SK-N-SH (cell line): ENCODE data around the gene C1QTNF2. TPM values are rescaled to one million over a fixed set of nuclear protein-coding genes. Genes with fewer than 3 reads are reported as not detected.

Experiments
- CTCF ChIA-PET: fragments of 300-600, 350-600 bp; formaldehyde crosslinking; extraction: SDS; loops from one replicate; lab custom pipeline; 2021; lab: Yijun Ruan, JAX
- POLR2A ChIA-PET: fragments of 350-600 bp; sonication (Branson Sonifier 250); formaldehyde crosslinking; extraction: SDS; loops from one replicate; lab custom pipeline; 2020; ENCODE audit warnings: antibody characterized with exemption, inconsistent platforms; lab: Yijun Ruan, JAX
- DNase-seq: peaks from one replicate; pipeline ENCODE4 v3.0.0; 2012
- H2AFZ ChIP-seq: fragments of 200-600 bp; sonication (generic); 2 replicates; pipeline ENCODE4 v1.8.1; 2016; ENCODE audit warnings: antibody characterized with exemption, mild to moderate bottlenecking, low read depth
- H3F3A ChIP-seq: fragments of 200-600 bp; sonication (generic); replicated peaks from 2 replicates; pipeline ENCODE3; 2016; ENCODE audit warnings: antibody characterized with exemption, mild to moderate bottlenecking; ENCODE audit not compliant: insufficient read depth
- H3K27ac ChIP-seq, 2 experiments: fragments of 200-500 bp in 1 of 2; fragments of 200-600 bp in 1 of 2; sonication (Bioruptor generic) in 1 of 2; sonication (generic), shearing (Covaris generic) in 1 of 2; 2 replicates each; pipeline versions ENCODE4 v1.5.1 to v1.6.1; 2014 to 2016; ENCODE audit warnings: low read depth in 2 of 2, inconsistent platforms in 1 of 2, low read length in 1 of 2, mild to moderate bottlenecking in 1 of 2, mixed read lengths in 1 of 2
- H3K27me3 ChIP-seq: fragments of 200-600 bp; sonication (generic), shearing (Covaris generic); 2 replicates; pipeline ENCODE4 v1.6.1; 2016; ENCODE audit warnings: mixed run types; ENCODE audit not compliant: insufficient read depth
- H3K36me3 ChIP-seq, 2 experiments: fragments of 200-500 bp in 1 of 2; fragments of 200-600 bp in 1 of 2; sonication (Bioruptor generic) in 1 of 2; sonication (generic) in 1 of 2; replicated peaks in 1 of 2; 2 replicates each; pipeline versions ENCODE3 to v1.5.1; 2014 to 2016; ENCODE audit warnings: low read length in 1 of 2, mild to moderate bottlenecking in 1 of 2; ENCODE audit not compliant: insufficient read depth in 2 of 2, control insufficient read depth in 1 of 2
- H3K4me1 ChIP-seq, 2 experiments: fragments of 200-500 bp in 1 of 2; fragments of 200-600 bp in 1 of 2; sonication (Bioruptor generic) in 1 of 2; sonication (generic), shearing (Covaris generic) in 1 of 2; 2 replicates each; pipeline versions ENCODE4 v1.5.1 to v1.6.1; 2014 to 2016; ENCODE audit warnings: low read depth in 1 of 2, low read length in 1 of 2, mixed run types in 1 of 2; ENCODE audit not compliant: insufficient read depth in 2 of 2, control insufficient read depth in 1 of 2
- H3K4me2 ChIP-seq: fragments of 200-600 bp; sonication (generic), shearing (Covaris generic); 2 replicates; pipeline ENCODE4 v1.6.1; 2017; ENCODE audit warnings: mixed run types
- H3K4me3 ChIP-seq, 2 experiments: fragments of 200-500 bp in 1 of 2; fragments of 200-600 bp in 1 of 2; sonication (Bioruptor generic) in 1 of 2; sonication (generic), shearing (Covaris generic) in 1 of 2; 2 replicates each; pipeline versions ENCODE4 v1.5.1 to v1.8.1; 2014 to 2016; ENCODE audit warnings: low read depth in 2 of 2, inconsistent platforms in 1 of 2, low read length in 1 of 2, mild to moderate bottlenecking in 1 of 2, mixed read lengths in 1 of 2, moderate library complexity in 1 of 2
- H3K79me2 ChIP-seq: fragments of 200-600 bp; sonication (generic); 2 replicates; pipeline ENCODE4 v1.8.1; 2017; ENCODE audit warnings: mild to moderate bottlenecking; ENCODE audit not compliant: insufficient read depth
- H3K9ac ChIP-seq: fragments of 200-600 bp; sonication (generic); 2 replicates; pipeline ENCODE4 v1.6.1; 2017; ENCODE audit warnings: mixed run types
- H3K9me2 ChIP-seq: fragments of 200-600 bp; sonication (generic); 2 replicates; pipeline ENCODE4 v1.6.1; 2017; ENCODE audit warnings: mixed run types
- H3K9me3 ChIP-seq: fragments of 200-600 bp; sonication (generic); 2 replicates; pipeline ENCODE4 v1.6.1; 2017; ENCODE audit warnings: mixed run types, mild to moderate bottlenecking, moderate library complexity
- H4K20me1 ChIP-seq: fragments of 200-600 bp; sonication (generic); 2 replicates; pipeline ENCODE4 v1.6.1; 2017; ENCODE audit warnings: mild to moderate bottlenecking, mixed run types; ENCODE audit not compliant: insufficient read depth
- CHD2 ChIP-seq: fragments of 150-350 bp; IDR thresholded peaks from 2 replicates; pipeline ENCODE4 v1.6.1; 2018; ENCODE audit warnings: low read length; ENCODE audit not compliant: partially characterized antibody
- CTCF ChIP-seq: fragments of 200-600 bp; sonication (generic); IDR thresholded peaks from 2 replicates; pipeline ENCODE4 v1.6.1; 2017; ENCODE audit warnings: antibody characterized with exemption, mild to moderate bottlenecking, moderate library complexity
- FOSL2 ChIP-seq: IDR thresholded peaks from 2 replicates; pipeline ENCODE4 v1.4.0; 2012; ENCODE audit warnings: low read depth, mild to moderate bottlenecking, moderate library complexity, borderline replicate concordance
- FOXJ3 ChIP-seq: sonication (generic); formaldehyde crosslinking; IDR thresholded peaks from 2 replicates; pipeline ENCODE4 v1.5.1; 2020; ENCODE audit warnings: mild to moderate bottlenecking, missing genetic modification reagents
- FOXM1 ChIP-seq: IDR thresholded peaks from 2 replicates; pipeline ENCODE4 v1.4.0; 2012; ENCODE audit warnings: low read depth, mild to moderate bottlenecking
- GABPA ChIP-seq: IDR thresholded peaks from 2 replicates; pipeline ENCODE4 v1.4.0; 2012; ENCODE audit warnings: low read depth, mild to moderate bottlenecking
- MAX ChIP-seq: IDR thresholded peaks from 2 replicates; pipeline ENCODE4 v1.4.0; 2012; ENCODE audit warnings: low read depth
- MEF2A ChIP-seq: IDR thresholded peaks from 2 replicates; pipeline ENCODE4 v1.4.0; 2012; ENCODE audit warnings: low read depth, borderline replicate concordance
- RCOR1 ChIP-seq: fragments of 150-350 bp; IDR thresholded peaks from 2 replicates; pipeline ENCODE4 v1.6.1; 2017; ENCODE audit warnings: antibody characterized with exemption, low read length
- RXRA ChIP-seq: IDR thresholded peaks from 2 replicates; pipeline ENCODE4 v1.4.0; 2012; ENCODE audit warnings: low read depth, mild to moderate bottlenecking, borderline replicate concordance
- TCF12 ChIP-seq: IDR thresholded peaks from 2 replicates; pipeline ENCODE4 v1.4.0; 2012
- TEAD4 ChIP-seq: IDR thresholded peaks from 2 replicates; pipeline ENCODE4 v1.4.0; 2012; ENCODE audit warnings: mild to moderate bottlenecking, borderline replicate concordance; ENCODE audit not compliant: insufficient read depth
- USF1 ChIP-seq: IDR thresholded peaks from 2 replicates; pipeline ENCODE4 v1.4.0; 2012; ENCODE audit warnings: low read depth, borderline replicate concordance
- WGBS: methylation state at CpG from one replicate; pipeline ENCODE4 v1.1.6; 2017; ENCODE audit warnings: low lambda C conversion rate; 5-methylcytosine and 5-hydroxymethylcytosine counted together
- polyA plus RNA-seq, 3 experiments: library from polyadenylated mRNA; depleted of rRNA; stranded (reverse); fragments of >200 nt; gene quantifications; 2 replicates each; pipeline ENCODE4 v1.2.3, GENCODE V29; 2012

The C1QTNF2 gene
- polyA plus RNA-seq, 1 of the 3 experiments (the other 2 are of a cell fraction): 0.67 TPM

GRCh38 chr5:160306696-160307095 lies 63.7 kb downstream of the C1QTNF2 start:
- Histone ChIP-seq H3K4me2 (no peak overlapping the region), H3K9me3 (no peaks in the 10 kb centered on the region), H3K9me2 (no peaks in the 10 kb centered on the region), H3K4me1 (peaks cover 0 to 13% of the 10 kb centered on the region in 2 experiments; a peak in 2 of 4 replicates), H3F3A (peaks cover 5% of the 10 kb centered on the region), H3K27ac (no peak overlapping the region), H3K27me3 (no peaks in the 10 kb centered on the region), H3K79me2 (peaks cover 76% of the 10 kb centered on the region), H3K36me3 (peaks cover 9 to 23% of the 10 kb centered on the region in 2 experiments), H3K9ac (no peak overlapping the region), H4K20me1 (no peaks in the 10 kb centered on the region), H3K4me3 (no peak overlapping the region), H2AFZ (no peak overlapping the region)
- no peak for DNase-seq
- POLR2A ChIA-PET: interaction anchor here (0.7 kb wide), 1 partner anchor 99 kb away, joined by 6 read pairs; no protein-coding TSS in a partner anchor
- CTCF ChIA-PET: interaction anchor here (1.6 to 2.6 kb wide), 2 partner anchors 38 to 84 kb away, joined by 5 to 9 read pairs; no protein-coding TSS in a partner anchor
- TF ChIP-seq RXRA (no peak), USF1 (no peak), FOSL2 (no peak), CHD2 (no peak), GABPA (no peak), MAX (no peak)
- WGBS: 95% methylated on average over 2 of the region's 4 CpGs

GRCh38 chr5:160305319-160305718 lies 65.1 kb downstream of the C1QTNF2 start:
- CTCF ChIA-PET: interaction anchor here (1.6 to 2.6 kb wide), 2 partner anchors 40 to 86 kb away, joined by 5 to 9 read pairs; no protein-coding TSS in a partner anchor
- TF ChIP-seq CTCF: no peak
- TF ChIP-seq TCF12: no peak
- TF ChIP-seq TEAD4: no peak
- no peak for TF ChIP-seq RCOR1
- no peak for TF ChIP-seq FOXM1
- TF ChIP-seq FOXJ3: no peak
- TF ChIP-seq MEF2A: no peak
- WGBS: 92% methylated on average over 10 of the region's 10 CpGs
- Histone ChIP-seq H3K36me3 (peaks cover 9 to 22% of the 10 kb centered on the region in 2 experiments), H2AFZ (no peak overlapping the region), H3K27me3 (no peaks in the 10 kb centered on the region), H3F3A (peaks cover 5% of the 10 kb centered on the region), H3K9ac (no peak overlapping the region), H3K9me2 (no peaks in the 10 kb centered on the region), H3K4me2 (no peak overlapping the region), H3K79me2 (peaks cover 63% of the 10 kb centered on the region), H3K4me1 (peaks cover 0 to 2% of the 10 kb centered on the region in 2 experiments; a peak in 1 of 4 replicates), H4K20me1 (no peaks in the 10 kb centered on the region), H3K9me3 (no peaks in the 10 kb centered on the region), H3K27ac (no peak overlapping the region), H3K4me3 (no peak overlapping the region)
- POLR2A ChIA-PET: no interaction called here
- no peak for DNase-seq
